CD4-positive, alpha-beta T cell (primary cell): ENCODE data around the gene ITPRIP. TPM values are rescaled to one million over a fixed set of nuclear protein-coding genes. Genes with fewer than 3 reads are reported as not detected.
A peak's percentile ranks its signal among the peaks of the same experiment; 100 is the strongest.

Experiments used
- ATAC-seq: fragments of 200-7000 bp; cut with Tn5 transposase; one replicate; pipeline ENCODE4 v1.10.0; 2022; ENCODE audit warnings: mild to moderate bottlenecking; ENCODE audit not compliant: poor library complexity
- CTCF ChIA-PET: fragments of 350-600 bp; sonication (Branson Sonifier 250); formaldehyde crosslinking; loops from one replicate; lab custom pipeline; 2021; ENCODE audit warnings: antibody characterized with exemption, inconsistent platforms; lab: Charles Lee
- POLR2A ChIA-PET: fragments of 350-600 bp; sonication (Branson Sonifier 250); formaldehyde crosslinking; loops from one replicate; lab custom pipeline; 2021; ENCODE audit warnings: antibody characterized with exemption, inconsistent platforms; lab: Charles Lee
- DNase-seq, 14 experiments: peaks; one replicate each; pipeline ENCODE4 v3.0.0-alpha.2; 2013 to 2020; ENCODE audit warnings: mixed read lengths in 2 of 14
- H3K27ac ChIP-seq, 2 donors: one replicate each; pipeline versions ENCODE4 v1.5.1 to v1.7.0; 2013; ENCODE audit warnings: low read length in 2 of 2, low read depth in 1 of 2, mild to moderate bottlenecking in 1 of 2
- H3K27me3 ChIP-seq, 2 experiments: 1 replicate in 1 of 2; 2 replicates in 1 of 2; pipeline versions ENCODE4 v1.6.1 to v1.7.0; 2013; ENCODE audit warnings: low read length in 2 of 2, control low read depth in 1 of 2, mild to moderate bottlenecking in 1 of 2, moderate library complexity in 1 of 2; ENCODE audit not compliant: insufficient read depth in 2 of 2, control insufficient read depth in 1 of 2
- H3K36me3 ChIP-seq: one replicate; pipeline ENCODE4 v1.6.1; 2013; ENCODE audit warnings: low read length, control low read depth; ENCODE audit not compliant: insufficient read depth
- H3K4me1 ChIP-seq: one replicate; pipeline ENCODE4 v1.6.1; 2013; ENCODE audit warnings: low read length, control low read depth; ENCODE audit not compliant: insufficient read depth
- H3K4me3 ChIP-seq: one replicate; pipeline ENCODE4 v1.5.1; 2013; ENCODE audit warnings: mild to moderate bottlenecking, low read length, moderate library complexity
- H3K9me3 ChIP-seq, 2 experiments: 1 replicate in 1 of 2; 2 replicates in 1 of 2; pipeline versions ENCODE4 v1.6.1 to v1.7.0; 2013; ENCODE audit warnings: low read length in 2 of 2, mild to moderate bottlenecking in 2 of 2, control low read depth in 1 of 2, moderate library complexity in 1 of 2; ENCODE audit not compliant: control insufficient read depth in 1 of 2, insufficient read depth in 1 of 2
- H3K27ac Mint-ChIP-seq: one replicate; pipeline ENCODE4 v1.8.0; 2020; ENCODE audit warnings: mixed read lengths
- H3K27me3 Mint-ChIP-seq: one replicate; pipeline ENCODE4 v1.8.0; 2021; ENCODE audit warnings: mixed read lengths
- H3K36me3 Mint-ChIP-seq: one replicate; pipeline ENCODE4 v1.8.0; 2021; ENCODE audit warnings: low read depth, mixed read lengths
- H3K4me1 Mint-ChIP-seq: one replicate; pipeline ENCODE4 v1.8.0; 2021; ENCODE audit warnings: low read depth, mixed read lengths
- H3K4me3 Mint-ChIP-seq: one replicate; pipeline ENCODE4 v1.8.0; 2020; ENCODE audit warnings: mild to moderate bottlenecking, mixed read lengths
- H3K9me3 Mint-ChIP-seq: one replicate; pipeline ENCODE4 v1.8.0; 2020; ENCODE audit warnings: mixed read lengths
- CTCF ChIP-seq: fragments of 200-600 bp; IDR thresholded peaks from one replicate; pipeline ENCODE4 v1.8.0; 2022; ENCODE audit warnings: antibody characterized with exemption, mild to moderate bottlenecking
- intact Hi-C, 2 experiments: fragments of 100-400 bp; cut with DNase I in 1 of 2; cut with micrococcal nuclease in 1 of 2; formaldehyde crosslinking; loops; one replicate each; pipeline versions ENCODE4 v1.15.1 to v1.9.0; 2023 to 2025; cut with DNase I, micrococcal nuclease
- total RNA-seq, 174 experiments: library from RNA in 2 of 174; stranded (reverse) in 2 of 174; gene quantifications; one replicate each; pipeline ENCODE4 v1.2.3 and lab custom pipeline; 2021 to 2026

Gene ITPRIP
- total RNA-seq, 2 experiments from 2014 or later, result 127 to 133 TPM

GRCh38 chr10:104308439-104308903 is 29.8 kb downstream of the ITPRIP start:
- peak in 5 of 14 experiments; percentile 40 to 56 (median 54) for DNase-seq
- peaks cover 78% of the 10 kb centered on the region for H3K4me1 ChIP-seq
- ChIA-PET CTCF (interaction anchor here (1.8 to 6.0 kb wide), 3 partner anchors 13 to 43 kb away, joined by 5 to 107 read pairs (median 6); partner anchors contain the start of genes CFAP58 and ITPRIP), POLR2A (interaction anchor here (1.0 to 4.9 kb wide), 5 partner anchors 13 to 43 kb away, joined by 3 to 99 read pairs (median 30); partner anchors contain the start of gene ITPRIP)
- Mint-ChIP-seq H3K36me3 (peaks cover 38% of the 10 kb centered on the region), H3K9me3 (no peaks in the 10 kb centered on the region), H3K27me3 (no peaks in the 10 kb centered on the region), H3K4me1 (peaks cover 83% of the 10 kb centered on the region), H3K27ac (peak overlapping the region; percentile 71), H3K4me3 (peak overlapping the region; percentile 63)
- intact Hi-C loops, result loop anchor here in 1 of 2 experiments (1.0 to 2.0 kb wide), 2 partner anchors 14 to 20 kb away; no protein-coding TSS in a partner anchor
- no peak overlapping the region for H3K4me3 ChIP-seq
- H3K27me3 ChIP-seq, result no peaks in the 10 kb centered on the region
- TF ChIP-seq CTCF, result no peak
- no peaks in the 10 kb centered on the region for H3K9me3 ChIP-seq
- H3K36me3 ChIP-seq, result peaks cover 29% of the 10 kb centered on the region
- peak; percentile 69 for ATAC-seq
- H3K27ac ChIP-seq, result peak overlapping the region in 1 of 2 donors; percentile 44

GRCh38 chr10:104307576-104308438 is 30.5 kb downstream of the ITPRIP start:
- peaks cover 83% of the 10 kb centered on the region for H3K4me1 Mint-ChIP-seq
- CTCF ChIA-PET, result interaction anchor here (0.8 to 6.0 kb wide), 5 partner anchors 14 to 44 kb away, joined by 3 to 107 read pairs (median 6); partner anchors contain the start of genes CFAP58 and ITPRIP

More at GRCh38 chr10:104307576-104308438, 30.5 kb downstream of the ITPRIP start:
- Mint-ChIP-seq H3K27me3 (no peaks in the 10 kb centered on the region), H3K36me3 (peaks cover 31% of the 10 kb centered on the region), H3K4me3 (peak overlapping the region; percentile 63), H3K27ac (peak overlapping the region; percentile 71), H3K9me3 (no peaks in the 10 kb centered on the region)
- POLR2A ChIA-PET, result interaction anchor here (0.7 to 5.6 kb wide), 11 partner anchors 13 to 44 kb away, joined by 3 to 99 read pairs (median 7); partner anchors contain the start of genes CFAP58, GSTO2 and ITPRIP
- ATAC-seq (no peak), DNase-seq (no peak)
- Histone ChIP-seq H3K36me3 (peaks cover 23% of the 10 kb centered on the region), H3K4me3 (no peak overlapping the region), H3K9me3 (no peaks in the 10 kb centered on the region), H3K4me1 (peaks cover 80% of the 10 kb centered on the region), H3K27ac (no peak overlapping the region), H3K27me3 (no peaks in the 10 kb centered on the region)
- no peak for TF ChIP-seq CTCF
- intact Hi-C loops, result loop anchor here in 1 of 2 experiments (1.0 to 2.0 kb wide), 3 partner anchors 14 to 21 kb away; no protein-coding TSS in a partner anchor
